IgD-negative memory B cell (primary cell): Measurements from ENCODE around the gene RPLP2. TPM values are rescaled to one million over a fixed set of nuclear protein-coding genes. Genes with fewer than 3 reads are reported as not detected.
A peak's percentile ranks its signal among the peaks of the same experiment; 100 is the strongest.

Experiments
- H3K27ac Mint-ChIP-seq, 3 donors: one replicate each; pipeline ENCODE4 v1.8.0; 2020 to 2022; ENCODE audit warnings: mild to moderate bottlenecking in 3 of 3, mixed read lengths in 3 of 3, moderate library complexity in 1 of 3
- H3K27me3 Mint-ChIP-seq: one replicate; pipeline ENCODE4 v1.8.0; 2021; ENCODE audit warnings: mixed read lengths
- H3K36me3 Mint-ChIP-seq: one replicate; pipeline ENCODE4 v1.8.0; 2020; ENCODE audit warnings: mild to moderate bottlenecking, mixed read lengths
- H3K4me1 Mint-ChIP-seq, 3 donors: one replicate each; pipeline ENCODE4 v1.8.0; 2020 to 2022; ENCODE audit warnings: mixed read lengths in 3 of 3, mild to moderate bottlenecking in 1 of 3
- H3K4me3 Mint-ChIP-seq, 4 donors: one replicate each; pipeline ENCODE4 v1.8.0; 2020 to 2022; ENCODE audit warnings: mild to moderate bottlenecking in 4 of 4, mixed read lengths in 4 of 4, moderate library complexity in 3 of 4
- H3K9me3 Mint-ChIP-seq, 3 donors: one replicate each; pipeline ENCODE4 v1.8.0; 2020 to 2021; ENCODE audit warnings: mixed read lengths in 3 of 3, mild to moderate bottlenecking in 1 of 3
- polyA plus RNA-seq: library from polyadenylated mRNA; unstranded; fragments of 300-500 nt; fragmentation: Illumina TruSeq; gene quantifications from one replicate; pipeline ENCODE4 v1.2.3, GENCODE V29; 2021

Gene RPLP2
- polyA plus RNA-seq, 1 donor from 2014 or later = 4,588 TPM

DNA sequence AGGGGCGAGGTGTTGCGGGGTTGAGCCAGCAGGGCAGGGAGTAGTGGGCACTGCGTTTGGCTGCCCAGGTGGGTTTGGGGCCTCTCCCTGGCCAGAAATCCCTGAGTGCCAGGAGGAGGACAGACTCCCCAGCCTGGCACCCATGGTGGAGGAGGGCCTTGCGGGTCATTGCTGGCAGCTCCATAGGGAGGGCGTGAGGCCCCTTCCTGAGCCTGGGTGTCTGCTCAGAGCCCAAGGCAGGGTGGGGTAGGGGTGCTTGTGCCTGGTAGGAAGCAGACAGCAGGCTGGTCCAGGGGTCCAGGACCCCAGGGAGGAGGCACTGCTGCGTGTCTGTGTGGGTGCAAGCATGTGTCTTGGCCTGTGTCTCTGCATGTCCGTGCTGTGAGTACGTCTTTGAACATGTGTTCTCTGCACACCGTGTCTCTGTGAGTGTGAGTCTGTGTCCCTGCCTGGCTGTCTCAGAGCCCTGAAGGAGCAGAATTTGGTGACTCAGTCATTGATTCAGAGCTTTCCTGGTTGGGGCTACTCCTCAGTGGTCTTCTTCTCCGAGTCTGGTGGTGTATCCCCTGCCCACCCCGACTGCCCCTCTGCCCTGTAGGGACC is 36.8 kb downstream of the RPLP2 start:
- Mint-ChIP-seq H3K4me3 (peak overlapping the region in 1 of 4 donors; percentile 67), H3K9me3 (no peaks in the 10 kb centered on the region), H3K4me1 (peaks cover 0 to 9% (median 2%) of the 10 kb centered on the region in 3 donors), H3K27me3 (peaks cover 2% of the 10 kb centered on the region), H3K36me3 (no peaks in the 10 kb centered on the region), H3K27ac (peak overlapping the region in 2 of 3 donors; percentile 39 to 64)

DNA sequence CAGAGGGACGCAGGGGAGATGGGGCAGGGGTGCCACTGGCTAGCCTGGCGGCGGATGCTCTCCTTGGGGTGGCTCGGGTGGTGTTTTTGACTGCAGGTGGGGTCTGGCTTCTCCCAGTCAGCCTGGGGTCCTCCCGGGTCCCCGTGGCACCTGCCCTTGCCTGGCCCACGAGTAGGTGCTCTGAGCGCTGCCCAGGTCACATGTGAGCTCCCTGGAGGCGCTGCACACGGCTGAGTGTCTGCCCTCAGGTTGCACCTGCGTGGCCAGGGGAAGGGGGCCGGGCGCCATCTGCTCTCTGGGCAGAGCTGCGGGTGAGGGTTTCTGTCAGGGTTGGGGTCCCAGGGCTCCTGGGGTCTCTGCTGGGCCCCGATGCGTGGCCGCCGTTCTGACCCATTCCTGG is 38.1 kb downstream of the RPLP2 start:
- Mint-ChIP-seq H3K4me3 (no peak overlapping the region), H3K27me3 (peaks cover 2% of the 10 kb centered on the region), H3K36me3 (no peaks in the 10 kb centered on the region), H3K9me3 (no peaks in the 10 kb centered on the region), H3K27ac (no peak overlapping the region), H3K4me1 (peaks cover 0 to 9% (median 2%) of the 10 kb centered on the region in 3 donors)

DNA sequence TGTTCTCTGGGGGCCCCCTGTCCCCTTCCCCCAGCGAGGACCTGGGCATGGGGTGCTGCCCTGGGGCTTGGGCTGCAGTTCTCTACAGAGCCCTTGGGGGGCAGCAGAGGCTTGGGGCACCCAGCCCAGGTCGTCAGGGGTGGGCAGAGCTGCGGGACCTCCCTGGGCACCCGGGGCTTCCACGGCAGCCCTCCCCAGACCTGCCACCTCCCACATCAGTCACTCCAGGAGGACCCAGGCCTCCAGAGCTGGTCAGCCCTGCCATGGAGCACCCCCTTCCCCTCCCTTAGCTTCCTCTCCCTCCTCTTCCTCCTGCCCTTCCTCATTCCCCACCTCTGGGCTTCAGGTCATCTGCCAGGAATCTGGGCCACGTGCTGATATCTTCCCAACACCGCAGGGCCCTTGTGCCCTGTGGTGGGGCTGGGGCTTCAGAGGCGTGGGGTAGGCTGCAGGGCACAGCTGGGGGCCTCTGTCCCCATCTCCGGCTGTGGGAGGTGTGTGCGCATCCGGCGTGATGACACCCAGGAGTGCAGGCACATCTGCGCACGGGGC is 38.7 kb downstream of the RPLP2 start:
- Mint-ChIP-seq H3K4me3 (peak overlapping the region in 3 of 4 donors; percentile 52 to 77 (median 52)), H3K4me1 (peaks cover 0 to 7% (median under 1%) of the 10 kb centered on the region in 3 donors), H3K36me3 (no peaks in the 10 kb centered on the region), H3K27me3 (peaks cover under 1% of the 10 kb centered on the region), H3K9me3 (no peaks in the 10 kb centered on the region), H3K27ac (no peak overlapping the region)

DNA sequence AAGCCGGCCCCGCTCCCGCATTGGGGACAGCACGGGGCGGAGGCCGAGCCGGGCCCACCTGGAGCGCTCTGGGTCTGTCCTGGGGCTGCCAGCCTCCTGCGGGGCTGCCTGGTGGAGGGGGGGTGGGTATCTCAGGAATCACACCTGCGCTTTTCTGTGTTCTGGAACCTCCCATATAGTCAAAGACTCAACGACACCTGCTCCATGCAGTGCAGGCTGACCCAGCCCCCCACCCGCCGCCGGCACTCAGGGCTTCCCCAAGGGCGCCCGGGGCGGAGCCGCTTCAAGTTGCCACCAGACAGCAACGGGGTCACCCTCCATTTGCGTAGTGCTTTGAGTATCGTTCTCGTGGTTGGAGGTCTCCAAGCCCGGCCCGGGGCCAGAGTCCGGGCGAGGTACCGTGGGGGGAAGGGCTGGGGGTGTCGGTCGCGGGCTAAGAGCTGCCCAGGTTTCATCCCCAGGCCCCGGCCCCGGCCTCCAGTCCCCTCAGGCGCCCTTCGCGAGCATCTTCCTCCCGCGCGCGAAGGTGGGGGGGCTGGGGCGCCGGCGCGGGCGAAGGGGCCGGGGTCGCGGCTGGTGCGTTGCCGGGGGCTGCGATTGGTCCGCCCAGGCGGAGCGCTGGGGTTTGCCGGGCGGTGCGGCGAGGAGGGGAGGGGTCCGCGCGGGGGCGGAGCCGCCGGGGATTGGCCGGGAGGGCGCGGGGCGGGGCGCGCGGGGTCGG is 39.5 kb downstream of the RPLP2 start:
- Mint-ChIP-seq H3K36me3 (no peaks in the 10 kb centered on the region), H3K9me3 (no peaks in the 10 kb centered on the region), H3K27ac (no peak overlapping the region), H3K4me1 (peaks cover 0 to 3% (median 0%) of the 10 kb centered on the region in 3 donors), H3K4me3 (peak overlapping the region; percentile 52 to 91 (median 84)), H3K27me3 (no peaks in the 10 kb centered on the region)

DNA sequence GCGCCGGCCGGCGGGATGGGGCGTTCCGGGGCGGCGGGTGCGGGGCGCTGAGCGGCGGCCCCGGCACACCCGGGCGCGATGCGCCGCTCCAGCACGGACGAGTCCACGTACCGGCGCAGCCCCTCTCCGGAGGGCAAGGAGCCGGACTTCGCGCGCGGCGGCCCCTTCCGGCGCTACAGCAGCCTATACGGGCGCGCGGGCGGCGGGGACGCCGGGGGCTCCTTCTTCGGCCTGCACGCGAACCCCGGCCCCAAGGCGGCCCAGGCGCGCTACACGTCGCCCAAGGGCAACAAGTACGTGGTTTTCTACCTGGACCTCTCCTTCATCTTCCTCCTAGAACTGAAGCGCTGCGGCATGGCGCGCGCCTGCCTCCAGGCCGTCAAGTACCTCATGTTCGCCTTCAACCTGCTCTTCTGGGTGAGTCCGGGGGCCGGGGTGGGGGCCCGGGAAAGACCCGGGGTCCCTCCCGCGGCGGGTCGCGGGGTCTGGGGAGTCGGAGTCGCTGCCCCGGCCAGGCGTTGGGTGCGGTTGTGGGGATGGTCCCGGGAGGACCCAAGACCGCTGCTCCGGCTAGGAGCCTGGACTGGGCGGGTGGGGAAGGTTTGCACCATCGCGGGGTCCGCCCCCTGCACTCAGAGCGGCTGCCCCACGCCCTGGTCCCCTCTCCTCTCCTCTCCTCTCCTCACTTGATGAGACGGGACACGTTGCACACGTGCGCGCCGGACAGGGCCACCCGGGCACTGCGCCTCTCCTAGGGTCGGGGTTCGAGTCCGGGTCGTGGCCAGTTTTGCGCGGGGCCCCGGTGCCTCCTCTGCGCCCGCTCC is 40.4 kb downstream of the RPLP2 start:
- peaks cover 0 to 3% (median 0%) of the 10 kb centered on the region in 3 donors for H3K4me1 Mint-ChIP-seq
- no peaks in the 10 kb centered on the region for H3K27me3 Mint-ChIP-seq
- no peaks in the 10 kb centered on the region for H3K36me3 Mint-ChIP-seq
- no peak overlapping the region for H3K27ac Mint-ChIP-seq
- peak overlapping the region in 3 of 4 donors; percentile 63 to 76 (median 67) for H3K4me3 Mint-ChIP-seq
- no peaks in the 10 kb centered on the region for H3K9me3 Mint-ChIP-seq

DNA sequence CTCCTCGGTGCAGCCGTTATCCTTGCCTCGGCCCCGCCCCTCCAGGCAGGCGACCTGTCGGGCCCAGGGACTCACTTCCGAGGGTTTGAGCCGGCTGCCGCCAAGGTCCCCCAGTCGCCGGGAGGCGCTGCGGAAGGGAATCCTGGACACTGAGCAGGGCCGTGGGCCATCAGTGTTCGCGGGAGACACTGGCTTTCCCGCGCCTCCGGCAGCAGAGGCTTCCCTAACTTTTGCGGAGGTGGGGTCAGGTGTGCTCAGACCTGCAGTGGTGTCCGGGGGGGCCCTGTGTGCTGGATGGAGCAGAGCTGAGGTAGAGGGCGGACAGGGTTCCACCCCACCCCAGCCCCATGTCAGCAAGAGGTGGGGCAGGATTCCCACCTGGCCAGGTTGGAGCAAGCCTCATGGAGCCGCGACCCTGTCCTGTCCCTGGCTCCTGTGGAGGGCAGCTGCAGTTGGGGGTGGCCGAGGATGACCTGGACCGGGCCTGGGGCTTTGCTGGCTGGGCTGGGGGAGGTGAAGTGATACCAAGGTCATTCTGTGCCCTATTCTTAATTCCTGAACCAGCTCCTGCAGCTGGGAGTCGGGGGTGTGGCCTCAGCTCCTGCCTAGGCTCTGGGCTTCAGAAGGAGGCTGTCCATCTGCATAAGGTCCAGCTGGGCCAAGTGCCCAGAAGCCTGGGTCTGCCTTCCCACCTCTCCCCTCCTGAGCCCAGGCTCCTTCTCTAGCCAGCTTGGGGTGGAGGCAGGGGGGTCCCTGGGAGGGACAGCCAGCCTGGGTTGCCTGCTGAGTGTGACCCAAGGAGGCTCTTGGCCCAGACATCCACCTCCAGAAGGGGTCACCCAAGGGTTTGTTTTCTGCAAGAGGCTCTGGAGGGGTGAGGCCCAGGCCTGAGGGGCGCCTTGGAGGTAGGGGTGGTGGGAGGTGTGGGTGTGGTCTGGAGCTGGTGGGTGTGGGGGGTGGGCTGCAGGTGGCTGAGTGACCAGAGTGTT is 41.3 kb downstream of the RPLP2 start:
- Mint-ChIP-seq H3K9me3 (no peaks in the 10 kb centered on the region), H3K4me3 (peak overlapping the region in 2 of 4 donors; percentile 41 to 57), H3K36me3 (no peaks in the 10 kb centered on the region), H3K4me1 (peaks cover 0 to 3% (median 0%) of the 10 kb centered on the region in 3 donors), H3K27ac (peak overlapping the region in 1 of 3 donors; percentile 43), H3K27me3 (no peaks in the 10 kb centered on the region)

DNA sequence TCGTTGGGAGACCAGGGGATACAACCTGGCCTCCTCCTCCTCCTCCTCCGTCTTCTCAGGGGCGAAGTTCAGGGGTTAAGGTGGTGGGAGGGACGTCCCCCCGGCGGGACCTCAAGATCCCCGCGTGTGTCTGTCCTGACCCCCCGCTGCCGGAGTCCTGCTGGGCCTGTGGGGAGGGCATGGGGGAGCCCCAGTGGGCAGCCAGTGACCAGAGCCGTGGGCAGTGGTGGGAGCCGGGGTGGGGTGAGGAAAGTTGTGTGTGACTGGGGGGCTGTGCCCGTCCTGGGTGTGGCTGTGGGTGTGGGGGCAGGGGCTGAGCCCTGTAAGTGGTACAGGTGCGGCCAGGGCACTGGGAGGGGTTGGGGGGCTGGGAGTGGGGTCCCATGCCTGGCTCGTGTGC is 43.0 kb downstream of the RPLP2 start:
- peaks cover 0 to 7% (median 2%) of the 10 kb centered on the region in 3 donors for H3K4me1 Mint-ChIP-seq
- no peaks in the 10 kb centered on the region for H3K9me3 Mint-ChIP-seq
- no peak overlapping the region for H3K4me3 Mint-ChIP-seq
- H3K36me3 Mint-ChIP-seq = no peaks in the 10 kb centered on the region
- H3K27ac Mint-ChIP-seq = no peak overlapping the region
- no peaks in the 10 kb centered on the region for H3K27me3 Mint-ChIP-seq

DNA sequence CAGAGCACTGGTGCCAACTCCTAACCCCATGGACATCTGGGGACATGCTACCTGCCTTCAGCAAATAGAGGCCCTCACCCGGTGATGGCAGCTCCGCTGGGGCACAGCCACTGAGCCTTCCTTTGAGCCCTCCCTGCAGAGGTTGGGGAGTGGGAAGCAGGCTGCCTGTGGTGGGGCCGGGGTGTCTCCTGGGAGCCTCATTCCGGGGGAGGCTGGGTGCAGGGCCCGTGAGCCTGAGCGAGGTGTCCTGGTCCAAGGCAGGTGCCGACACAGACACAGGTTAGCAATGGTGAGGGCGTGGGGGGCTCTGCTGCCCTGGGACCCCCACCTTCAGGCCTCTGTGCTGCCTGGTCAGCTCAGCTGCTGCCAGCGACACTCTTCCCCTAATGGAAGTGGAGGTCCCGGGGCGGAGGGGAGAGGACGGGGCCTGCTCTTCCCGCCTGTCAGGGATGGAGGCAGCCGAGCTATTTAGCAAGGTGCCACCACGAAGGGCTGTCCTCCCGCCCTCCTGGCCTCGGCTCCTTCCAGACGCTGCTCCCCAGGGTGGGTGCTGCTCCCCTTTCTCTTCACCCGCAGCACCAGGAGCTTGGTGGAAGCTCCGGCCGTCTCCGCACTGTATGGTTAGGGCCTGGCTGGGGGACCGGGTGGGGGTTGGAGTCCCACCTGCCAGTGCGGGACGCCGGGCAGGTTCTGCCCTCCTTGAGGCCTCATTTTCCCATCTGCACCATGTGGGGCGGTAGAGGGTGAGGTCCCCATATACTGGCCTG is 44.1 kb downstream of the RPLP2 start:
- no peaks in the 10 kb centered on the region for H3K9me3 Mint-ChIP-seq
- no peaks in the 10 kb centered on the region for H3K27me3 Mint-ChIP-seq
- H3K27ac Mint-ChIP-seq = no peak overlapping the region
- peaks cover 0 to 4% (median 2%) of the 10 kb centered on the region in 3 donors for H3K4me1 Mint-ChIP-seq
- no peaks in the 10 kb centered on the region for H3K36me3 Mint-ChIP-seq
- no peak overlapping the region for H3K4me3 Mint-ChIP-seq

DNA sequence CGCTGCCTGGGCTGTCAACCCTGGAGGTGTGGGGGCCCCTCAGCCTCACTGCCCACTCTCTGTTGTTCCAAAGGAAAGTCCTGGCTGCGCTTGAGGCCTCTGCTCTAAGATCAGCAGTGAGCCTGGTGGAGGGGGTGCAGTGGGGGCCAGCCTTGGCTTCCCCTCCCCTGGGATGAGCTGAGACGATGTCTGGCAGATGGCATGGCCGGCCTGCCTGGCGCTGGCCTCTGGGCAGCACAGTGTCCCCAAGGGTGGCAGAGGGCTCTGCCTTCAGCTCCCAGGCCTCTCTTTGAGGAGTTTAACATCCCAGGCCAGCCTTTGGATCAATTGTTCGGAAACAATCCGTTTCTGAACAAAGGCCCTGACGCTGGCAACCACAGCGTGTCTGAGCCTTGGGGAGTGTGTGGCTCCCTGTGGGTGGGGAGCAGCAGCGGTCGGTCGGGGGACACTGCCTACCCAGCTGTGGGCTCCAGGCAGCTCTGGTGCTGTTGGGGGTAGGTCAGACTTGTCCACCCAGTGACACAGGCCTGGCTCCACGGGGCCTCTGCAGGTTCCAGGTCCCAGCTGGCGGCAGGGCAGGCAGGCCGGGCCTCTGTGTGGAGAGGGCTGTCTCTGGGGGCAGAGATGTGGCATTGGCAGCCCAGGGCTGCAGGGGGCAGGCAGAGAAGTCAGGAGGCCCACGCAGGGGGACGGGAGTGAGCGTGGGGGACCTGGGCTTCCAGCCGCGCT is 45.0 kb downstream of the RPLP2 start:
- Mint-ChIP-seq H3K9me3 (no peaks in the 10 kb centered on the region), H3K27ac (no peak overlapping the region), H3K27me3 (no peaks in the 10 kb centered on the region), H3K4me1 (peaks cover 0 to 4% (median 2%) of the 10 kb centered on the region in 3 donors), H3K36me3 (no peaks in the 10 kb centered on the region), H3K4me3 (no peak overlapping the region)

DNA sequence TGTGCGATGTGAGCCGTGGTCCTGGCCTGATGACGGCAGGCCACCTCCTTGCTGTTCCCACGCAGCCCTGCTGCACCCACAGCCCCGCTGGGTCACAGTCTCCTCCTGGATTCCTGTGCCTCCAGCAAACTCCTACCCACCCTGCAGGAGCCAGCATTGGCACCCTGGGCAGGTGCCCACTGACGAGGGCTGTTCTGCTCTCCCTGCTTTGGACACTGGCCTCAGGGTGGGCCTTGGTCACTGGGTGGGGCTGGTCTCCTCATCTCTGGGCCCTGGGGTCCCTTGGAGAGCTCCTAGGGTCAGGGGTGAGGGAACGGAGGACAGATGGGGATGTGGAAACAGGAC is 45.5 kb downstream of the RPLP2 start:
- Mint-ChIP-seq H3K9me3 (no peaks in the 10 kb centered on the region), H3K27me3 (no peaks in the 10 kb centered on the region), H3K4me1 (peaks cover 0 to 4% (median 2%) of the 10 kb centered on the region in 3 donors), H3K27ac (no peak overlapping the region), H3K4me3 (no peak overlapping the region), H3K36me3 (no peaks in the 10 kb centered on the region)

DNA sequence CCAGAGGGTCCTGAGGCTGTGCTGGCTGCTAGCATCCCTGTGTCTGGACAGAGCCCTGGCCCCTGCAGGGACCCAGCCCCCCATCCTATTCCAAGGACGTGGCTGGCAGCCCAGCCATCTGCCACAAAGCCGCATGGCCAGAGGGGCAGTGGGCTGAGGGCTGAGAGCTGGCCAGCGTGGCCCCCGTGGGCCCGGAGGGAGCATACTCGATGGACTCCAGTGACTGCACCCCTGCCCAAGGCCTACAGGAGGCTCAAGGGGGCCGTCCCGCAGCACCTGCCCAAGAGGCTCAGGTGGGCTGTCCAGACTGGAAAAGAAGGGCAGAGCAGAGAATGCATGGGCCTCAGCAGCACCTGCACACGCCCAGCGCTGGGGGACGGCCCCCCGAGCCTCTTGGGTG is 46.0 kb downstream of the RPLP2 start:
- no peak overlapping the region for H3K4me3 Mint-ChIP-seq
- H3K36me3 Mint-ChIP-seq = no peaks in the 10 kb centered on the region
- no peaks in the 10 kb centered on the region for H3K9me3 Mint-ChIP-seq
- peak overlapping the region in 1 of 3 donors; percentile 35 for H3K27ac Mint-ChIP-seq
- H3K27me3 Mint-ChIP-seq = no peaks in the 10 kb centered on the region
- H3K4me1 Mint-ChIP-seq = peaks cover 0 to 4% (median 2%) of the 10 kb centered on the region in 3 donors

DNA sequence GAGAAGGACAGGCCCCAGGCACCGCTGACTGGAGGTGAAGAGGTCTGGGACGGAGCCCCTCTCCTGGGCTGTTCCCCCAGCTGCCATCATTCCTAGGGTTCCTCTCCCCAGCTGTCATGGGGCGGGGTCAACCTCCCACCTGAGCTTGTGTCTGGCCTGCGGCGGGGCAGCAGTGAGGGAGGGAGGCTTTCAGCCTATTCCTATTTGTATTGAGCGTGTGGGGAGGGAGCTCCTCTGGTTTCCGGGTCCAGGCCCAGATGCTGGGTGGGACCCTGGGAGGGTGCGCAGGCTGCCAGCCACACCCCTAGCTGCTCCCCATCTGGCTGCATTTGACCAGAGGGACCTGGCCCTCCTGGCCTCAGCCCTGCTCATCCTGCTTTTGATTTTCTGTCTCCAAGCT is 46.6 kb downstream of the RPLP2 start:
- no peaks in the 10 kb centered on the region for H3K27me3 Mint-ChIP-seq
- H3K36me3 Mint-ChIP-seq = no peaks in the 10 kb centered on the region
- H3K4me3 Mint-ChIP-seq = no peak overlapping the region
- H3K27ac Mint-ChIP-seq = peak overlapping the region in 1 of 3 donors; percentile 35
- no peaks in the 10 kb centered on the region for H3K9me3 Mint-ChIP-seq
- peaks cover 0 to 4% (median 2%) of the 10 kb centered on the region in 3 donors for H3K4me1 Mint-ChIP-seq
